OCI-LY7 (cell line): ENCODE data around the gene FHOD3.

ENCODE experiments used
- CTCF ChIP-seq: fragments of 200-600 bp; sonication (generic); conservative IDR thresholded peaks from 2 replicates; pipeline ENCODE4 v1.5.1; 2014; ENCODE audit warnings: mild to moderate bottlenecking, antibody characterized with exemption, low read length, moderate library complexity, mixed read lengths
- EZH2phosphoT487 ChIP-seq: fragments of 200-600 bp; sonication (generic); IDR thresholded peaks from 2 replicates; pipeline ENCODE4 v1.6.1; 2018; ENCODE audit warnings: low read depth, borderline replicate concordance, mild to moderate bottlenecking, mixed run types, antibody characterized with exemption, low read length, moderate library complexity, mixed read lengths

GRCh38 chr18:36734596-36734995 is 437.1 kb downstream of the FHOD3 start:
- TF ChIP-seq CTCF: no peak
- TF ChIP-seq EZH2phosphoT487: no peak
